Subcutaneous adipose tissue (tissue), 4 donors: ENCODE results near the gene MINK1. TPM values are rescaled to one million over a fixed set of nuclear protein-coding genes. Genes with fewer than 3 reads are reported as not detected.

Experiments used
- total RNA-seq, 4 donors: library from RNA; depleted of rRNA; stranded (reverse); fragments of >200 nt; gene quantifications; one replicate each; pipeline ENCODE4 v1.1.0, GENCODE V29; 2016
- TF ChIP-seq, protein P1 (sequence below): fragments of 450-650 bp; IDR thresholded peaks from one replicate; pipeline ENCODE4 v1.5.1; 2016; ENCODE audit warnings: low read depth, mild to moderate bottlenecking, control low read depth, antibody characterized with exemption, moderate library complexity

Gene MINK1
- total RNA-seq, 4 donors from 2014 or later: 12.9 to 61.0 (median 28.2) TPM

DNA sequence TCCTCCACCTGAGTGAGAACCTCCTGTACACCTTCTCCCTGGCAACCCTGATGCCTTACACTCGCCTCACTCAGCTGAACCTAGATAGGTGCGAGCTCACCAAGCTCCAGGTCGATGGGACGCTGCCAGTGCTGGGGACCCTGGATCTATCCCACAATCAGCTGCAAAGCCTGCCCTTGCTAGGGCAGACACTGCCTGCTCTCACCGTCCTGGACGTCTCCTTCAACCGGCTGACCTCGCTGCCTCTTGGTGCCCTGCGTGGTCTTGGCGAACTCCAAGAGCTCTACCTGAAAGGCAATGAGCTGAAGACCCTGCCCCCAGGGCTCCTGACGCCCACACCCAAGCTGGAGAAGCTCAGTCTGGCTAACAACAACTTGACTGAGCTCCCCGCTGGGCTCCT is 99.6 kb downstream of the MINK1 start:
- TF ChIP-seq, protein P1, sequence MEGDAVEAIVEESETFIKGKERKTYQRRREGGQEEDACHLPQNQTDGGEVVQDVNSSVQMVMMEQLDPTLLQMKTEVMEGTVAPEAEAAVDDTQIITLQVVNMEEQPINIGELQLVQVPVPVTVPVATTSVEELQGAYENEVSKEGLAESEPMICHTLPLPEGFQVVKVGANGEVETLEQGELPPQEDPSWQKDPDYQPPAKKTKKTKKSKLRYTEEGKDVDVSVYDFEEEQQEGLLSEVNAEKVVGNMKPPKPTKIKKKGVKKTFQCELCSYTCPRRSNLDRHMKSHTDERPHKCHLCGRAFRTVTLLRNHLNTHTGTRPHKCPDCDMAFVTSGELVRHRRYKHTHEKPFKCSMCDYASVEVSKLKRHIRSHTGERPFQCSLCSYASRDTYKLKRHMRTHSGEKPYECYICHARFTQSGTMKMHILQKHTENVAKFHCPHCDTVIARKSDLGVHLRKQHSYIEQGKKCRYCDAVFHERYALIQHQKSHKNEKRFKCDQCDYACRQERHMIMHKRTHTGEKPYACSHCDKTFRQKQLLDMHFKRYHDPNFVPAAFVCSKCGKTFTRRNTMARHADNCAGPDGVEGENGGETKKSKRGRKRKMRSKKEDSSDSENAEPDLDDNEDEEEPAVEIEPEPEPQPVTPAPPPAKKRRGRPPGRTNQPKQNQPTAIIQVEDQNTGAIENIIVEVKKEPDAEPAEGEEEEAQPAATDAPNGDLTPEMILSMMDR: no peak

- TF ChIP-seq, protein P1: no peak
Observed at GRCh38 chr17:4933646-4934045, 100.5 kb downstream of the MINK1 start.

DNA sequence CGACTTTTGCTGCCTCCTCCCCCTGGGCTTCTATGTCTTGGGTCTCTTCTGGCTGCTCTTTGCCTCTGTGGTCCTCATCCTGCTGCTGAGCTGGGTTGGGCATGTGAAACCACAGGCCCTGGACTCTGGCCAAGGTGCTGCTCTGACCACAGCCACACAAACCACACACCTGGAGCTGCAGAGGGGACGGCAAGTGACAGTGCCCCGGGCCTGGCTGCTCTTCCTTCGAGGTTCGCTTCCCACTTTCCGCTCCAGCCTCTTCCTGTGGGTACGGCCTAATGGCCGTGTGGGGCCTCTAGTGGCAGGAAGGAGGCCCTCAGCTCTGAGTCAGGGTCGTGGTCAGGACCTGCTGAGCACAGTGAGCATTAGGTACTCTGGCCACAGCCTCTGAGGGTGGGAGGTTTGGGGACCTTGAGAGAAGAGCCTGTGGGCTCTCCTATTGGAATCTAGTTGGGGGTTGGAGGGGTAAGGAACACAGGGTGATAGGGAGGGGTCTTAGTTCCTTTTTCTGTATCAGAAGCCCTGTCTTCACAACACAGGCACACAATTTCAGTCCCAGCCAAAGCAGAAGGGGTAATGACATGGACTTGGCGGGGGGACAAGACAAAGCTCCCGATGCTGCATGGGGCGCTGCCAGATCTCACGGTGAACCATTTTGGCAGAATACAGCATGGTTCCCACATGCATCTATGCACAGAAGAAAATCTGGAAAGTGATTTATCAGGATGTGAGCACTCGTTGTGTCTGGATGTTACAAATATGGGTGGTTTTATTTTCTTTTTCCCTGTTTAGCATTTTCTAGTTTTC is 101.2 kb downstream of the MINK1 start:
- TF ChIP-seq, protein P1: no peak

- TF ChIP-seq, protein P1: no peak
Observed at GRCh38 chr17:4935650-4936049, 102.5 kb downstream of the MINK1 start.

GRCh38 chr17:4936436-4936835 is 103.3 kb downstream of the MINK1 start:
- TF ChIP-seq, protein P1: no peak

GRCh38 chr17:4937553-4937952 is 104.4 kb downstream of the MINK1 start:
- TF ChIP-seq, protein P1: no peak

DNA sequence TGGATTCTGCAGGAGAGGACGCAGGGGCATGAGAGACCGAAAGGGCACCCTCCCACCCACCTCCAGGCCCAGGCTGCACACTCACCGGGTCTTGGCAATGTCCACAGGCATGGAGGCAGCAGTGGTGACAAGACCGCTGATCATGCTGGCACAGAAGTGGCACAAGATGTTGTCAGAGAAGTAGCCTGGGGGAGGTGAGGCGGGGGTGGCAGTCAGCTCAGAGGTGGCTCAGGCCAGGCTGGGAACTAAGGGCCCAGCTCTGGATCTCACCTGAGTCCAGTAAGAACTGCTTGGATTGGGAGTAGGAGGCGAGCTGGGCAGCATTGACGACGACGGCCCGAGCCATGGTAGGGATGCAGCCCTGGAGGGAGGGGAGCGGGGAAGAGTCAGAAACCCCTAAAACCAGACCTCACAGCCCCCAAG is 104.9 kb downstream of the MINK1 start:
- TF ChIP-seq, protein P1: no peak
